K562 (cell line): ENCODE measurements around the gene CCL27. TPM values are rescaled to one million over a fixed set of nuclear protein-coding genes. Genes with fewer than 3 reads are reported as not detected.
A peak's percentile ranks its signal among the peaks of the same experiment; 100 is the strongest.

Experiments used
- ATAC-seq: fragments of 200-7000 bp; cut with Tn5 transposase; 3 replicates; pipeline ENCODE4 v1.9.1; 2020; ENCODE audit warnings: moderate library complexity
- BruUV-seq: library from RNA; stranded (reverse); fragments of 400-500 nt; replicated peaks from 2 replicates; lab custom pipeline; 2021; lab: Mats Ljungman, UMichigan
- CTCF ChIA-PET: fragments of 300-600 bp; formaldehyde crosslinking; extraction: SDS; loops from one replicate; lab custom pipeline; 2021; ENCODE audit warnings: low intra/inter-chr PET ratio; lab: Yijun Ruan, JAX
- POLR2A ChIA-PET: fragments of 300-600, 350-650 bp; sonication (Branson Sonifier 250); formaldehyde crosslinking; extraction: SDS; loops from one replicate; lab custom pipeline; 2021; ENCODE audit warnings: antibody characterized with exemption, inconsistent platforms; lab: Yijun Ruan, JAX
- DNase-seq, 4 experiments: peaks; one replicate each; pipeline versions ENCODE4 v3.0.0 to v3.0.0-alpha.2; 2011 to 2018; ENCODE audit warnings: low spot score in 3 of 4, mixed read lengths in 3 of 4; ENCODE audit errors: extremely low read depth in 1 of 4
- FAIRE-seq: peaks from 2 replicates; lab custom pipeline; 2011; peaks lifted over from hg19 to GRCh38; lab: Jason Lieb, UNC
- H2AFZ ChIP-seq: 2 replicates; pipeline ENCODE4 v1.6.0; 2011; ENCODE audit warnings: low read depth, low read length, control low read depth, inconsistent platforms
- H3K27ac ChIP-seq: fragments of 200-600 bp; 3 replicates; pipeline ENCODE4 v1.8.0; 2011; ENCODE audit warnings: low read depth, mild to moderate bottlenecking, control low read depth, inconsistent platforms, low read length, moderate library complexity, mixed read lengths; ENCODE audit errors: extremely low read depth
- H3K27me3 ChIP-seq, 2 experiments: fragments of 300-600 bp in 1 of 2; 2 replicates in 1 of 2; 3 replicates in 1 of 2; pipeline versions ENCODE4 v1.6.0 to v1.8.0; 2011; ENCODE audit warnings: inconsistent platforms in 2 of 2, low read length in 2 of 2, mild to moderate bottlenecking in 1 of 2, mixed read lengths in 1 of 2, moderate library complexity in 1 of 2; ENCODE audit not compliant: control insufficient read depth in 2 of 2, insufficient read depth in 2 of 2
- H3K36me3 ChIP-seq: fragments of 300-600 bp; 3 replicates; pipeline ENCODE4 v1.8.0; 2011; ENCODE audit warnings: mild to moderate bottlenecking, low read length, inconsistent platforms; ENCODE audit not compliant: control insufficient read depth, insufficient read depth
- H3K4me1 ChIP-seq, 2 experiments: fragments of 200-600 bp in 1 of 2; replicated peaks in 1 of 2; 2 replicates in 1 of 2; 3 replicates in 1 of 2; pipeline versions ENCODE4 v1.5.1 to v1.8.0; 2011; ENCODE audit warnings: inconsistent platforms in 2 of 2, low read length in 2 of 2, mild to moderate bottlenecking in 1 of 2, mixed read lengths in 1 of 2, moderate library complexity in 1 of 2; ENCODE audit not compliant: control insufficient read depth in 2 of 2, insufficient read depth in 2 of 2
- H3K4me2 ChIP-seq: 2 replicates; pipeline ENCODE4 v1.6.1; 2011; ENCODE audit warnings: low read length, control low read depth, inconsistent platforms, mixed read lengths; ENCODE audit not compliant: insufficient read depth
- H3K4me3 ChIP-seq: fragments of 200-600 bp; sonication (generic), shearing (Covaris generic); 2 replicates; pipeline ENCODE4 v1.5.1; 2016; ENCODE audit warnings: control low read depth, inconsistent platforms
- H3K79me2 ChIP-seq: fragments of 200-600 bp; 3 replicates; pipeline ENCODE4 v1.8.0; 2011; ENCODE audit warnings: low read length, inconsistent platforms; ENCODE audit not compliant: control insufficient read depth, insufficient read depth
- H3K9ac ChIP-seq, 2 experiments: 2 replicates each; pipeline versions ENCODE4 v1.6.0 to v1.6.1; 2011; ENCODE audit warnings: low read depth in 2 of 2, low read length in 2 of 2, control low read depth in 1 of 2, inconsistent platforms in 1 of 2, mild to moderate bottlenecking in 1 of 2, mixed read lengths in 1 of 2; ENCODE audit not compliant: insufficient read depth in 1 of 2
- H3K9me1 ChIP-seq: one replicate; pipeline ENCODE4 v1.6.0; 2011; ENCODE audit warnings: inconsistent platforms, mild to moderate bottlenecking, low read length, moderate library complexity; ENCODE audit not compliant: control insufficient read depth, insufficient read depth
- H3K9me3 ChIP-seq: replicated peaks from 2 replicates; pipeline ENCODE4 v1.5.1; 2011; ENCODE audit warnings: low read depth, low read length, inconsistent platforms; ENCODE audit not compliant: control insufficient read depth, insufficient read depth
- H4K20me1 ChIP-seq: replicated peaks from 2 replicates; pipeline ENCODE4 v1.6.1; 2011; ENCODE audit warnings: low read length, inconsistent platforms, mixed read lengths; ENCODE audit not compliant: control insufficient read depth, insufficient read depth
- ZFP36 ChIP-seq: fragments of 150-350 bp; IDR thresholded peaks from 2 replicates; pipeline ENCODE4 v1.6.1; 2018; ENCODE audit warnings: low read length, low read depth; ENCODE audit not compliant: partially characterized antibody
- ZNF384 ChIP-seq: IDR thresholded peaks from 2 replicates; pipeline ENCODE4 v1.6.1; 2012; ENCODE audit warnings: low read depth, low read length, improper control_type of control experiment
- ZNF583 ChIP-seq: fragments of 250-450 bp; sonication (Bioruptor Pico); IDR thresholded peaks from 2 replicates; pipeline ENCODE4 v1.4.0; 2020
- WGBS: fragments of 100-300 bp; shearing (Covaris generic); methylation state at CpG from one replicate; pipeline ENCODE4 v1.1.6; 2016; ENCODE audit warnings: low coverage, mixed read lengths; ENCODE audit not compliant: insufficient coverage; ENCODE audit errors: missing lambda C conversion rate; 5-methylcytosine and 5-hydroxymethylcytosine counted together
- in situ Hi-C: fragments of 300-500 bp; cut with MboI; formaldehyde crosslinking; loops from 4 replicates; pipeline ENCODE4 v1.15.0; 2018; ENCODE audit warnings: inconsistent platforms, mixed read lengths
- intact Hi-C: fragments of 100-400 bp; cut with micrococcal nuclease; formaldehyde crosslinking; loops from 2 replicates; pipeline ENCODE4 v1.14.2; 2022
- polyA plus RNA-seq, 8 experiments: library from polyadenylated mRNA; depleted of rRNA in 4 of 8; stranded (reverse) in 5 of 8; unstranded in 3 of 8; fragments of >200 nt; fragmentation: Nextera tagmentation in 2 of 8; fragmentation: Illumina TruSeq in 1 of 8; extraction: Ambion mirVana in 2 of 8; extraction: Trizol in 1 of 8; gene quantifications; 2 replicates each; pipeline versions ENCODE4 v1.2.1 to v1.2.3, GENCODE V29; 2011 to 2014; ENCODE audit warnings: inconsistent platforms in 1 of 8, missing spikeins in 1 of 8
- total RNA-seq, 7 experiments: library from RNA; depleted of rRNA in 6 of 7; stranded (reverse); fragments of >200 nt in 6 of 7; fragmentation: Illumina TruSeq in 2 of 7; extraction: Trizol in 2 of 7; gene quantifications; 2 replicates each; pipeline versions ENCODE4 v1.2.1 to v1.2.3, GENCODE V29; 2011 to 2021; ENCODE audit warnings: low replicate concordance in 1 of 7
- TF ChIP-seq, protein P1 (sequence below): fragments of 450-650 bp; IDR thresholded peaks from 2 replicates; pipeline ENCODE4 v1.6.1; 2017; ENCODE audit warnings: antibody characterized with exemption

CCL27 gene
- total and polyA plus RNA-seq, 9 of the 15 experiments (the other 6 are each of a cell fraction or from before 2014, with no cell fraction given) = 0.10 to 0.53 (median 0.27) TPM; not detected in 5

DNA sequence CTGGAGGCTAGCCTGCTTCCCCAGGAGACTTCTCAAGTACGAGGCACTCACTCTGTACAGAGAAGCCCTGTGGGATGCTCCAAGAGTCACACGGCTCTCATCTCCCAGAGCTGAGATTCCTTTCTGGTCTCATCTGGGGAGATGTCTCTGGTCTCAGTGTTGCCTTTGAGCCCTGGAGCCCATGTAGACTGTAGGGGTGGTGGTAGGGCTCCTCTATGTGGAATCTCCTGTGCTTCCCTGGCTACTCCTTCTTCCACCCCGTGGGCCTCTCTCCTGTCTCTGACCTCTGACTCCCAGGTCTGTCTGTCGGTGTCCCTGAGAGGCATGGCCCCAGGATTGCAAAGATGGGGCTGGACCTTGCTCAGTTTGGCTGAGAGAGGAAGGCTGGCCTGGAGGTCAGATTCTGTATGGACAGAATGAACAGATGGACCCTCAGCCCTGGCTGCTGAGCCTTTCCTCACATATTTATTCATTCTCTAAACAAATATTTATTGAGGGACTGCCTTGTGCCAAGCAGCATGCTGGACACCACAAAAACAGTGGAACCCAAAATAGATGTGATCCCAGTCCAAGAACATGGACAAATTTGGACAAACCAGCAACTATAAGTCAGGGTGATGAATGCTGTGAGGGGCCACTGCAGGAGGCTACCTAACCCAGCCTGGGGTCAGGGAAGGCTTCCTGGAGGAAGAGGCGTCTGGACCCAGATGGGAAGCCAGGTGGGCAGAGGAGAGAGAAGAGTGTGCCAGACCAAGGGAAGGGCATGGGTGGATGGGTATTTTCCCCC, 26.1 kb upstream of the CCL27 start:
- no peak for FAIRE-seq
- TF ChIP-seq ZNF384 (no peak), ZNF583 (CRISPR knock-in tag) (no peak), ZFP36 (peak; percentile 62)
- TF ChIP-seq, protein P1, sequence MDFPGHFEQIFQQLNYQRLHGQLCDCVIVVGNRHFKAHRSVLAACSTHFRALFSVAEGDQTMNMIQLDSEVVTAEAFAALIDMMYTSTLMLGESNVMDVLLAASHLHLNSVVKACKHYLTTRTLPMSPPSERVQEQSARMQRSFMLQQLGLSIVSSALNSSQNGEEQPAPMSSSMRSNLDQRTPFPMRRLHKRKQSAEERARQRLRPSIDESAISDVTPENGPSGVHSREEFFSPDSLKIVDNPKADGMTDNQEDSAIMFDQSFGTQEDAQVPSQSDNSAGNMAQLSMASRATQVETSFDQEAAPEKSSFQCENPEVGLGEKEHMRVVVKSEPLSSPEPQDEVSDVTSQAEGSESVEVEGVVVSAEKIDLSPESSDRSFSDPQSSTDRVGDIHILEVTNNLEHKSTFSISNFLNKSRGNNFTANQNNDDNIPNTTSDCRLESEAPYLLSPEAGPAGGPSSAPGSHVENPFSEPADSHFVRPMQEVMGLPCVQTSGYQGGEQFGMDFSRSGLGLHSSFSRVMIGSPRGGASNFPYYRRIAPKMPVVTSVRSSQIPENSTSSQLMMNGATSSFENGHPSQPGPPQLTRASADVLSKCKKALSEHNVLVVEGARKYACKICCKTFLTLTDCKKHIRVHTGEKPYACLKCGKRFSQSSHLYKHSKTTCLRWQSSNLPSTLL = no peak
- ChIA-PET POLR2A (no interaction called here), CTCF (no interaction called here)
- no peak for ATAC-seq
- Histone ChIP-seq H3K4me2 (no peak overlapping the region), H3K9me1 (no peaks in the 10 kb centered on the region), H3K79me2 (no peaks in the 10 kb centered on the region), H3K36me3 (no peaks in the 10 kb centered on the region), H3K27ac (no peak overlapping the region), H3K27me3 (no peaks in the 10 kb centered on the region), H4K20me1 (peaks cover 3% of the 10 kb centered on the region; the same call in 1 of the 2 replicates), H3K9me3 (no peaks in the 10 kb centered on the region), H3K4me1 (no peaks in the 10 kb centered on the region), H3K9ac (no peak overlapping the region; a peak in 1 of 4 replicates), H2AFZ (no peak overlapping the region), H3K4me3 (no peak overlapping the region)
- BruUV-seq = no TSS peak
- intact Hi-C loops (no loop called here), in situ Hi-C loops (no loop called here)
- no peak for DNase-seq
- WGBS = 21% methylated on average over 5 of the region's 5 CpGs
